Measurements from ENCODE around the gene HMCN2.
"Not testable (repeated sequence)": the region's sequence is repeated elsewhere in the genome, so short reads cannot be mapped to it uniquely, and the experiment has no call there.

Gene HMCN2

GRCh38 chr9:130331573-130331972 lies 66.0 kb downstream of the HMCN2 start:
- DNase-seq, result peak; percentile 61

GRCh38 chr9:130332384-130332926 lies 66.9 kb downstream of the HMCN2 start:
- DNase-seq, result no peak

DNA sequence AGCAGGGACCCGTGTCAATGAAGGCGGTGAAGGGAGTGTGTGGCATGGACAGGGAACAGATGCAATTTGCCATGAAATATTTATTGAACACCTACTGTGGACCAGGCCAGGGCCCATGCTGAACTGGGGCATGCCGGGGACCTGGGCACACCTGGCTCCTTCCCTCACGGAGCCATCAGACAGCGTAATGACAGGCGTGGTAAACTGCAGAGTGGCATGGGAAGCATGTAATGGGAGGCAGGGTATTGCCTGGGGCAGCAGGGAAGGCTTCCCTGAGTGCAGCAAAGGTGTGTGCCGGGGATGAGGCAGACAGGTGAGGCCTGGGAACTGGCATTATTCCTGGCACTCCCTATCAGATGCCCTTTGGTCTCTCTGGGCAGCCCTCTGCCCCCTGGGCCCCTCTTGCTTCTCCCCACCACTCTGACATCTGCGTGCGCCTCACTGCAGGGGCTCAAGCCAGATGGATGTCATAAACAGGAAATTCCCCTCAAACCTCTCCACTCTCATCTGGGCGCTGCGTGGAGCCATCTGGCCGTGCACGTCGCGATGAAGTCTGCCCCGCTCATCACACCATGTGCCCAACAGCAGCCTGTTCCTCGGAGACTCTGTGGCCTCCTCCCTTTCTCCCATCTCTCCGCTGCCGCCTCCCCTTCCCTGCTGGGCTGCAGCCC lies 67.6 kb downstream of the HMCN2 start:
- DNase-seq, result no peak

DNA sequence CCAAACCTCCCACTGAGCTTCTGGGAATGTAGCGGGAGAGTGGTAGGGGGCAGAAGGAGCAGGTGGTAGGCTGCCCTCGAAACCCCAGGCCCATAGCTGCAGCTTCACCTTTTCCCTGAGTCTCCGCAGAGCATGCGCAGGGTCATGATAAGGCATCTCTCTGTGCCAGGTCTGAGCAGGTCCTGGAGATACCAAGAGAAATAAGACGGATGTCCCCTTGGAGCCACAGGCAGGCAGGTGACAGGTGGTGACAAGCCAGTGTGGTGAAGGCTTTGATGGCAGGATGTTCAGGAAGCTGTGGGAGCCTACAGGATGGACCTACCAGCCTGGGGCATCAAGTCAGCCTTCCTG lies 68.1 kb downstream of the HMCN2 start:
- DNase-seq, result no peak

- no peak for DNase-seq
Observed at GRCh38 chr9:130334915-130335314, 69.4 kb downstream of the HMCN2 start.

DNA sequence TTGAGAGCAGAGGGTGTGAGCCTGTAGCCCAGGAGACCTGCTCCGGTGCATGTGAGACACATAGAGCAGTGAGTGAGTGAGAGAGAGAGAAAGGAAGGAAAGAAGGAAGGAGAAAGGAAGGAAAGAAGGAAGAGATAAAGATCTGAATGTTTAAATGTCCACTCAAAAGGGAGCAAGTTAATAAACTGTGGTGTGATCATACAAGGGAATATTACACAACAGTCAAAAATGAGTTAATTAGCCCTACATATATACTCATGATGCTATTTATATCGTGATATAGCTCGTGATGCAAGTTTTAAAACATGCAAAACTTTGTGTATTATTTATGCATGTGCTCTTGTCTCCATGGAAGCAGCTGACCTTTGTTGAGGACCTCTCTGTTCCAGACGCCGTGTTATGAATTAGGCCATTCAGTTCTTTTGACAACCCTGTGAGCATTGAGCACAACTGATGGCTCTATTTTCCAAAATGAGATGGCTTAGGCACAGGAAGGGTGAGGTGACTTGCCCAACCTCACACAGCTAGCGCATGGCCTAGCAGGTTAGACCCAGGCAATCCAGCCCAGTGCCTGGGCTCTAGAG lies 70.6 kb downstream of the HMCN2 start:
- no peak for DNase-seq

- no peak for DNase-seq
Observed at GRCh38 chr9:130336885-130337284, 71.3 kb downstream of the HMCN2 start.

DNA sequence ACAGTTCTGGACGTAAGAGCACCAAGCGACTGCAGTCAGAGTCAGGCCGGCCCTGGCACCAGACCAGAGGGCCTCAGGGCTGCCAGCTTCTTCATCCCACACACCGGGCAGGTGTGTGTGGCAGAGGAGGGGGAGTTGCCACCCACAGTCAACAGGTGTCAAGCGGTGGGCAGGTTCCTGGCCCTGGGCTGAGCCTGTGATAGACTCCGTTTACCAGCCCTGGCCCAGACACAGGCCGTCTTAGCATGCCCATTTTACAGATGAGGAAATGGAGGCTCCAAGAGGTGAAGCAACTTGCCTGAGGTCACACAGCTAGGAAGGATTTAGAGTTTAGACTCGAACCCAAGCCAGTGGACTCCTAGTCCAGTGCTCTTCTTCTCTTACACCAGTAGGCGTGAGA lies 71.8 kb downstream of the HMCN2 start:
- DNase-seq, result no peak

- DNase-seq, result no peak
Observed at GRCh38 chr9:130337784-130338380, 72.3 kb downstream of the HMCN2 start.

DNA sequence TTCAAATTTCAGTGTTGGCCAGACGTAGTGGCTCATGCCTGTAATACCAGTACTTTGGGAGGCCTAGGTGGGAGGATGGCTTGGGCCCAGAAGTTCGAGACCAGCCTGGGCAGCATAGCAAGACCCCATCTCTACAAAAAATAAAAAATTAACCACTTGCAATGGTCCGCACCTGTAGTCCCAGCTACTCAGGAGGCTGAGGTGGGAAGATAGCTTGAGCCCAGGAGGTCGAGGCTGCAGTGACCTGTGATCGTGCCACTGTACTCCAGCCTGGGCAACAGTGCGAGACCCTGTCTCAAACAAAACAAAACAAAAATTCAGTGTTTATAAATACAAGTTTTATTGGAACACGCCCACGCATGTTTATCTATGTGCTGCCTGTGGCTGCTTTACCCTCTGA lies 73.3 kb downstream of the HMCN2 start:
- not testable (repeated sequence) for DNase-seq

DNA sequence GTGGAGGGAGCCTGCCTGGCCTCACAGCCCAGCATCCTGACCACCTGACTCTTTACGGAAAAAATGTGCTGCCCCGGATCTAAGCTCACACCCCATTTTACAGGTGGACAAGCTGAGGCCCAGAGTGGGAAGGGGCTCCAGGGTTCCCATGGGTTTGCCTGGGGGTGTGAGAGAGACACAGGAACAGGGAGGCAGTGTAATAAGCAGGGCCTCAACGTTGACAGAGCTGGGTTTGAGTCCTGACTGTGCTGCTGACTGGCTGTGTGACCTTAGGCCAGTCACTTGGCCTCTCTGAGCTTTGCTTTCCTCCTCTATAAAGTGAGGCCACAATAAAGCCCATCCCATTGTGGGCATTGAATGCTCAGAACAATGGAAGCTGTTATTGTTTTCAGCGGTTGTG lies 73.7 kb downstream of the HMCN2 start:
- DNase-seq, result no peak

DNA sequence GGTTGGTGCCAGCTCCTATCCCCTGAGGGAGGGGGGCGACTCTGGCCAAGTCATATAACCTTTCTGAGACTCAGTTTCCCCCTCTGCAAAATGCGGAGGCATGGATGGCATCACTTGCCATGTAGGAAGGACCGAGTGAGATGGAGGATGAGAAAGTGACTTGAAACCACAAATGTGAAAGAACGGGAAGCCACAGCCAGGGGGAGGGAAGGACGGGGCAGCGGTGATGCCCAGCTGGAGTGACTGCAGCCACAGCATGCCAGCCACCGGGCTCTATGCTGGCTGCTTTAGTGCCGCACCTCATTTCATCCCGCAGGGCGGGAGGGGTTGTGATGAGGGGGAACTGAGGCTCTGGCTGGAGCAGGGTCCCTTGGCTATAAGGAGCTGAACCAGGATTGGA lies 74.5 kb downstream of the HMCN2 start:
- DNase-seq, result no peak

DNA sequence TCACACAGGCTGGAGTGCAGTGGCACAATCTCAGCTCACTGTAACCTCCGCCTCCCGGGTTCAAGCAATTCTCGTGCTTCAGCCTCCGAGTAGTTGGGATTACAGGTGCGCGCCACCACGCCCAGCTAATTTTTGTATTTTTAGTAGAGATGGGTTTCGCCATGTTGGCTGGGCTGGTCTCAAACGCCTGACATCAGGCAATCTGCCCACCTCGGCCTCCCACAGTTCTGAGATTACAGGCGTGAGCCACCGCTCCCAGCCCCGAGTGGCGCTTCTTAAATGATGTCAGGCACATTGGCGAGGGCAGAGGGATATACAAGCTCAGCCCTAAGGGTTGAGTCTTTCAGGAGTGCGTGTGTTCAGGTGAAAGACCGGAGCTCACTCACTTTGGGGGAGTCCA lies 75.0 kb downstream of the HMCN2 start:
- not testable (repeated sequence) for DNase-seq

DNA sequence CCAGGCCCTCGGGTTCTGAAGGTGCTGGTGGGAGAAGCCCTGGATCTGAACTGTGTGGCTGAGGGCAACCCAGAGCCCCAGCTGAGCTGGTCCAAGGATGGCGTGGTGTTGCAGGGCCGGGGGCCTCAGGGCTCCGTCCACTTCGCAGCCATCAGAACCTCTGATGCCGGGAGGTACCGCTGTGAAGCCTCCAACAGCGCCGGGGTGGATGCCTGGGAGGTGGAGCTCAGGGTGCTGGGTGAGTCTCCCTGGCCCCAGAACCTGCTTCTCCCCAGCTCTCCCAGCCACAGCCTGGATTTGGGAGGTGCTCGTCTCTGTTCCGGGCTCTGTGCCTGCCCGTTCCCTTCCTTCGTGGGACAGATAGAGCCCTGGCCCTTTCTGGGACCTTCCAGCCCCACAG lies 75.6 kb downstream of the HMCN2 start:
- no peak for DNase-seq

- DNase-seq, result no peak
Observed at GRCh38 chr9:130341839-130342713, 76.5 kb downstream of the HMCN2 start.

DNA sequence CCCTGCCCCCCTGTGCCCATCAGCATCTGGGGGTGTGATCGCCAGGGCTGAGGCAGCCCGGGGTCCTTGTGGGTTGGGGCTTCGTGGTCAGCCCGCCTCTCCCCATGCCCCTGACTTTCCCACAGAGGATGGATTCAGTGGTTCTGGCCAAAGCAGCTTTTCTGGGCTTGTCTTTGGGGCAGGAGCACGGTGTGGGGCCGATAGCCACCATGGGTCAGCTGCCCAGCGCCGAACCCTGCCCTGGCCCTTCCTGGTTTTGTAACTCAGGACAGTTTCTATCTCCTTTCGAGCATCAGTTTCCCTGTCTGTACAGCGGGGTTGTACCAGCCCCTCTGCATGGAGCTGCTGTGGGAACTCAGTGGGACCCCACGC lies 77.1 kb downstream of the HMCN2 start:
- no peak for DNase-seq

DNA sequence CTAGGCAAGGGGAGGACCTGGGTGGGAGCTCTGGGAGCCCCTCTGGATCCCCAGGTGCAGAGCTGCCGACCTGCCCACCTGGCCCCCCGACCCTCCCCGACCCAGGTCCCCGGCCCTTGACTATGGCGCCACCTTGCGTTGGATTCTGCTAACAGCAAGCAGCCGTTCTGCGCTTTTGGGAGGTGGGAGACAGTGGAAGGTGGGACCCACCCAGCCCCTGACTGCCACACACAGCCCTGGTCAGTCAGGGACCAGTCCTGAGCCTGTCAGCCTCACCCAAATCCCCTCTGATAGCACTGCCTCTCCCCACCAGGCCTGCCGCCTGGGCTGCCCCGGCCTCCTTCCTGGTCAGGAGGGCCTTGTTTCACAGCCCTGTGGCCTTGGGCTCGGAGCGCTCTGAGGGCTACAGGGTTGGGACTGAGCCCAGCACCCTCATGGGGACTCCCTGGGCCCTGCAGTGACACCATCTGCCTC lies 77.9 kb downstream of the HMCN2 start:
- DNase-seq, result no peak

- no peak for DNase-seq
Observed at GRCh38 chr9:130344366-130344765, 78.8 kb downstream of the HMCN2 start.

DNA sequence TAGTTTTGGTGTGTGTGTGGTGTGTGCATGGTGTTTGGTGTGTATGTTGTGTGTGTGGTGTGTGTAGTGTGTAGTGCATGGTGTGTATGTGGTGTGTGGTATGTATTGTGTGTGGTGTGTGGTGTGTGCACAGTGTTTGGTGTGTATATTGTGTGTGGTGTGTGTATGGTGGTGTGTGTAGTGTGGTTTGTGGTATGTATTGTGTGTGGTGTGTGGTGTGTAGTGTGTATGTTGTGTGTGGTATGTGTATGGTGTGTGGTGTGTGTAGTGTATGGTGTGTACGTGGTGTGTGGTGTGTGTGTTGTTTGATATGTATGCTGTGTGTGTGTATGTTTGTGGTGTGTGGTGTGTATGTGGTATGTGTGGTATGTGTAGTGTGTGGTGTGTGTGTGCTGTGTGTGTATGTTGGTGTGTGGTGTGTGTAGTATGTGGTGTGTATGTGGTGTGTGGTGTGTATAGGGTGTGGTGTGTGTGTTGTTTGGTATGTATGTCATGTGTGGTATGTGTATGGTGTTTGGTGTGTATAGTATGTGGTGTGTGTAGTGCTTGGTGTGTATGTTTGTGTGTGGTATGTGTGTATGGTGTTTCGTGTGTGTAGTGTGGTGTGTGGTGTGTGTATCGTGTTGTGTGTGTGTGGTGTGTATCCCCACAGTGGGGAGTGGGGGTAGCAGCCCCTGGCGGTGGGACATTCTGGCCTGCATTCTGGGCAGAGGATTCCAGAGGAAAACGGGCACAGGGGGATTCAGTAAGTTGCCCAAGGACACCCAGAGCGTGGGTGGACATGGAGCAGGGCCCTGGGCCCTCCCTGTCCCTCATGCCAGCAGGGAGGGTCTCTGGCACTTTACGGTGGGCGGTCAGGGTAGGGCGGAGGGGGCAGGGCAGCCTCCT lies 79.7 kb downstream of the HMCN2 start:
- no peak for DNase-seq

DNA sequence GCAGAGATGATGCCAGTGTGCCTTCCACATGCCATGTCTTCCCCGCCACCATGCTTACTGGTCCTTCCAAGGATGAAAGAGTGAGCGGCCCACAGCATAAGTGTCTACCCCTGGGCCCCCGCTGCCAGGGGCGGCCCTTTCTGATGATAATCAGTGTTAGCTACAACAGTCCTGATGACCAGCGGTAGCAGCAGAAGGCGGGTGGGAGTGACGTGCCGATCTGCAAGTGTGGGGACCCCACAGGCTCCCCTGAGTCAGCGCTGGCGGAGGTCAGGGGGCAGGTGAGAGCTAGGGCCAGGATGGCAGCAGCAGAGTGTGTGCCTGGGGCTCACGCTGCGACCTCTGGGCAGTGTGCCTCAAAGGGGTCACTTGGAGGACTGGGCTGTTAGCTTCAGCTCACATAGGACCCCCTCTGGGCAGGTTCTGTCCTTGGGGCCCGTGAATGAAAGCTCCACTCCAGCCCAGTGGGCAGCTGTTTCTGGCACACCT lies 80.4 kb downstream of the HMCN2 start:
- DNase-seq, result no peak

- no peak for DNase-seq
Observed at GRCh38 chr9:130346431-130346830, 80.9 kb downstream of the HMCN2 start.

DNA sequence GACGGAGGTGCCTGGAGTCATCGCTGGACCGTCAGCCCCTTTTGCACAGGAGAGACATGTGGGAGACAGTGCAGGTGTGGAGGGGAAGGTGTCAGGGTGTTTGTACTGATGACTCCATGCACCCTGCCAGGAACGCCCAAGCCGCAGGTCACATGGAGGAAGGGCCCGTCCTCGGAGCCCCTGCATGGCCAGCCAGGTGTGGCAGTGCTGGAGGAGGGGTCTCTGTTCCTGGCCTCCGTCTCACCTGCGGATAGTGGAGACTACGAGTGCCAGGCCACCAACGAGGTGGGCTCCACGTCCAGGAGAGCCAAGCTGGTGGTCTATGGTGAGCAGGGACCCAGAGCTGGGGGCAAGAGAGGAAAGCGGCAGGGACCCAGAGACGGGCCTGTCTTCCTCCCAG lies 81.5 kb downstream of the HMCN2 start:
- DNase-seq, result no peak
